ENCODE data around the gene REC114. TPM values are rescaled to one million over a fixed set of nuclear protein-coding genes. Genes with fewer than 3 reads are reported as not detected.

REC114 gene
- total and polyA plus RNA-seq, 9 of the 15 experiments (the other 6 are each of a cell fraction or from before 2014, with no cell fraction given): 0.07 to 0.24 TPM; not detected in 7

GRCh38 chr15:73524919-73525318, 82.0 kb downstream of the REC114 start (continued):
- TF ChIP-seq MYC (IDR thresholded peaks at IDR 0.05; ENCODE audit: low read depth, low read length) (no peak), MYC (CRISPR knock-in tag; IDR thresholded peaks at IDR 0.05; ENCODE audit: borderline replicate concordance, low read depth) (no peak), SNIP1 (IDR thresholded peaks at IDR 0.05; ENCODE audit: low read depth) (no peak), ZNF146 (CRISPR knock-in tag; IDR thresholded peaks at IDR 0.05; ENCODE audit: unreplicated experiment) (no peak), POLR3A (IDR thresholded peaks at IDR 0.05; ENCODE audit: borderline replicate concordance, extremely low read depth, insufficient read depth, insufficient read length) (no peak), HES1 (IDR thresholded peaks at IDR 0.05; ENCODE audit: low read depth) (no peak), XRCC5 (IDR thresholded peaks at IDR 0.05; ENCODE audit: low read depth, low read length) (no peak), NUFIP1 (IDR thresholded peaks at IDR 0.05; ENCODE audit: partially characterized antibody) (no peak), ZNF644 (tag; IDR thresholded peaks at IDR 0.05; ENCODE audit: low read depth) (no peak), ZNF830 (CRISPR knock-in tag; IDR thresholded peaks at IDR 0.05) (no peak)

GRCh38 chr15:73527598-73527997, 84.6 kb downstream of the REC114 start:
- Histone ChIP-seq H3K9ac (ENCODE audit: insufficient read depth in 1 of 2, low read depth in 2 of 2, low read length in 2 of 2) (no peak overlapping the region), H3K79me2 (ENCODE audit: control insufficient read depth, insufficient read depth, low read length) (no peaks in the 10 kb centered on the region), H3K27me3 (ENCODE audit: control insufficient read depth in 2 of 2, insufficient read depth in 2 of 2, low read length in 2 of 2) (no peaks in the 10 kb centered on the region), H3K9me3 (replicated peaks; ENCODE audit: control insufficient read depth, insufficient read depth, low read depth, low read length) (no peaks in the 10 kb centered on the region), H3K4me3 (no peak overlapping the region), H2AFZ (ENCODE audit: low read depth, low read length) (no peak overlapping the region), H4K20me1 (replicated peaks; ENCODE audit: control insufficient read depth, insufficient read depth, low read length) (no peaks in the 10 kb centered on the region), H3K4me2 (ENCODE audit: insufficient read depth, low read length) (no peak overlapping the region), H3K27ac (ENCODE audit: extremely low read depth, low read depth, low read length) (no peak overlapping the region), H3K9me1 (ENCODE audit: control insufficient read depth, insufficient read depth, low read length) (no peaks in the 10 kb centered on the region), H3K36me3 (ENCODE audit: control insufficient read depth, insufficient read depth, low read length) (no peaks in the 10 kb centered on the region), H3K4me1 (replicated peaks in 1 of 2; ENCODE audit: control insufficient read depth in 2 of 2, insufficient read depth in 2 of 2, low read length in 2 of 2) (no peaks in the 10 kb centered on the region)
- ChIA-PET CTCF (ENCODE audit: low intra/inter-chr PET ratio) (interaction anchor here (0.6 kb wide), 1 partner anchor 118 kb away, joined by 9 read pairs; no protein-coding TSS in a partner anchor), POLR2A (interaction anchor here (0.5 to 1.0 kb wide), 2 partner anchors 14 to 160 kb away, joined by 3 to 4 read pairs; no protein-coding TSS in a partner anchor)
- intact Hi-C loops (cut with micrococcal nuclease) (no loop called here), in situ Hi-C loops (cut with MboI) (no loop called here)
- peak; percentile 22; the same call in 1 of the 2 replicates for TF ChIP-seq CBFA2T3 (IDR thresholded peaks at IDR 0.05)
- TF ChIP-seq ZNF217 (CRISPR knock-in tag; IDR thresholded peaks at IDR 0.05): no peak
- TF ChIP-seq KLF10 (CRISPR knock-in tag; IDR thresholded peaks at IDR 0.05): no peak
- TF ChIP-seq C11orf30 (IDR thresholded peaks at IDR 0.05; ENCODE audit: low read depth): peak; percentile 76
- peak; percentile 68; the same call in 1 of the 2 replicates for TF ChIP-seq NFE2 (IDR thresholded peaks at IDR 0.05; ENCODE audit: low read depth)
- TF ChIP-seq MAFF (IDR thresholded peaks at IDR 0.05; ENCODE audit: low read length): peak; percentile 71
- TF ChIP-seq, protein P1, sequence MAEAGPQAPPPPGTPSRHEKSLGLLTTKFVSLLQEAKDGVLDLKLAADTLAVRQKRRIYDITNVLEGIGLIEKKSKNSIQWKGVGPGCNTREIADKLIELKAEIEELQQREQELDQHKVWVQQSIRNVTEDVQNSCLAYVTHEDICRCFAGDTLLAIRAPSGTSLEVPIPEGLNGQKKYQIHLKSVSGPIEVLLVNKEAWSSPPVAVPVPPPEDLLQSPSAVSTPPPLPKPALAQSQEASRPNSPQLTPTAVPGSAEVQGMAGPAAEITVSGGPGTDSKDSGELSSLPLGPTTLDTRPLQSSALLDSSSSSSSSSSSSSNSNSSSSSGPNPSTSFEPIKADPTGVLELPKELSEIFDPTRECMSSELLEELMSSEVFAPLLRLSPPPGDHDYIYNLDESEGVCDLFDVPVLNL (CRISPR knock-in tag; IDR thresholded peaks at IDR 0.05; ENCODE audit: low read depth): no peak
- TF ChIP-seq CBFB (CRISPR knock-in tag; IDR thresholded peaks at IDR 0.05): no peak
- peak; percentile 88 for TF ChIP-seq ZNF316 (IDR thresholded peaks at IDR 0.05)
- TF ChIP-seq MAFG (tag; conservative IDR thresholded peaks at IDR 0.05): peak; percentile 91
- TF ChIP-seq MAFK (IDR thresholded peaks at IDR 0.05; ENCODE audit: low read length): 0 out of 2 replicates have a peak, but pooled peaks have one; percentile 13
- TF ChIP-seq SMARCA5 (IDR thresholded peaks at IDR 0.05): no peak
- no peak for FAIRE-seq
- WGBS (ENCODE audit: insufficient coverage, low coverage, missing lambda C conversion rate): 0% methylated on average over 2 of the region's 2 CpGs
- ATAC-seq: no peak
- DNase-seq (ENCODE audit: extremely low read depth in 1 of 4, low spot score in 3 of 4): peak in 2 of 4 experiments; percentile 8 to 18
- no TSS peak for BruUV-seq (replicated peaks)

All from K562 (cell line).